Measurements from ENCODE around the gene LRRC4C. TPM values are rescaled to one million over a fixed set of nuclear protein-coding genes. Genes with fewer than 3 reads are reported as not detected.

Gene LRRC4C
- total RNA-seq, 2 donors from 2014 or later = 1.3 TPM; not detected in 1

DNA sequence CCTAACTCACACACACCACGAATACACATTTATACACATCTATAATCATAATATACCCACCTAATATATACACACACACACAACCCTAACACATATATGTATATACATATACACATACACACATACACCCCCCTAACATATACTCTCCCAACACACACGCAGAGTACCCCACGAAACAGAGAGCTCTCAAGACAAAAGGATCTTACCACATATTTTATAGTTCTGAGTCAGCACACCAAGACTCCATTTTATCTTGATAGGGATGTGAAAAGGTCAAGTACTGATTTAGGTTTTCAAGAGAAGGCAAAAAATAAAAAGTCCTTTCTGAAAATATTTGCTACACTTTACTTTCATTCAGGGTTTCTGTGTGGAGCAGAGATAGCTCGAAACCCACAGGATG, 1207.2 kb downstream of the LRRC4C start:
- TF ChIP-seq POLR2A (IDR thresholded peaks at IDR 0.05) = no peak
- TF ChIP-seq, protein P1, sequence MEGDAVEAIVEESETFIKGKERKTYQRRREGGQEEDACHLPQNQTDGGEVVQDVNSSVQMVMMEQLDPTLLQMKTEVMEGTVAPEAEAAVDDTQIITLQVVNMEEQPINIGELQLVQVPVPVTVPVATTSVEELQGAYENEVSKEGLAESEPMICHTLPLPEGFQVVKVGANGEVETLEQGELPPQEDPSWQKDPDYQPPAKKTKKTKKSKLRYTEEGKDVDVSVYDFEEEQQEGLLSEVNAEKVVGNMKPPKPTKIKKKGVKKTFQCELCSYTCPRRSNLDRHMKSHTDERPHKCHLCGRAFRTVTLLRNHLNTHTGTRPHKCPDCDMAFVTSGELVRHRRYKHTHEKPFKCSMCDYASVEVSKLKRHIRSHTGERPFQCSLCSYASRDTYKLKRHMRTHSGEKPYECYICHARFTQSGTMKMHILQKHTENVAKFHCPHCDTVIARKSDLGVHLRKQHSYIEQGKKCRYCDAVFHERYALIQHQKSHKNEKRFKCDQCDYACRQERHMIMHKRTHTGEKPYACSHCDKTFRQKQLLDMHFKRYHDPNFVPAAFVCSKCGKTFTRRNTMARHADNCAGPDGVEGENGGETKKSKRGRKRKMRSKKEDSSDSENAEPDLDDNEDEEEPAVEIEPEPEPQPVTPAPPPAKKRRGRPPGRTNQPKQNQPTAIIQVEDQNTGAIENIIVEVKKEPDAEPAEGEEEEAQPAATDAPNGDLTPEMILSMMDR (IDR thresholded peaks at IDR 0.05) = no peak
- 59 to 69% methylated on average over 4 of the region's 4 CpGs for WGBS, 2 donors
- no peak overlapping the region for H3K27ac ChIP-seq
- H3K9me3 ChIP-seq = no peaks in the 10 kb centered on the region
- H3K27me3 ChIP-seq = no peaks in the 10 kb centered on the region
- ATAC-seq (no peak), DNase-seq (no peak)
- H3K4me1 ChIP-seq = no peaks in the 10 kb centered on the region
- intact Hi-C loops (cut with DNase I) = no loop called here
- no peak overlapping the region for H3K4me3 ChIP-seq
- no peaks in the 10 kb centered on the region for H3K36me3 ChIP-seq (replicated peaks in 1 of 2; ENCODE audit: insufficient read depth in 1 of 2, low read depth in 2 of 2)

DNA sequence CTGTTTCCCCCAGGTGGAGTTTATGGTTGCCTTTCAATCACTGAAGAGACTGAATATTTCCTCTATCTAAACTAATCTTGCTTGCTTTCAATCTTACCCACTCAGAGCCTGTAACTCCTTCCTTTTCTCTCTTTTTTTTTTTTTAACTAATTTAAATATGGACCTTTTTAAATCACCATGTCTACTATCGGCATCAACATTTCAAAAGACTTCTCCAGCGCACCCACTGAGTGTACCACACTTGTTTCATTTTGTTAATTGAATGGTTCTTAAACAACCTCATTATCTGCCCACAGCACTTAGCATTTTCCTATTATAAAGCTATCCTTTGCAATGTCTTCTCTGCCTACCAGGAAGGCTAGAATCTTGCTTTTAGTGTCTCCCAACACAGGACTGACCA, 1212.5 kb downstream of the LRRC4C start:
- no peak overlapping the region for H3K27ac ChIP-seq
- H3K4me1 ChIP-seq = no peaks in the 10 kb centered on the region
- DNase-seq (no peak), ATAC-seq (no peak)
- H3K36me3 ChIP-seq (replicated peaks in 1 of 2; ENCODE audit: insufficient read depth in 1 of 2, low read depth in 2 of 2) = no peaks in the 10 kb centered on the region
- 13 to 24% methylated on average over 2 of the region's 2 CpGs for WGBS, 2 donors
- no peaks in the 10 kb centered on the region for H3K27me3 ChIP-seq
- no peak for TF ChIP-seq POLR2A (IDR thresholded peaks at IDR 0.05)
- TF ChIP-seq, protein P1 (IDR thresholded peaks at IDR 0.05) = no peak
- intact Hi-C loops (cut with DNase I) = no loop called here
- no peaks in the 10 kb centered on the region for H3K9me3 ChIP-seq
- no peak overlapping the region for H3K4me3 ChIP-seq

DNA sequence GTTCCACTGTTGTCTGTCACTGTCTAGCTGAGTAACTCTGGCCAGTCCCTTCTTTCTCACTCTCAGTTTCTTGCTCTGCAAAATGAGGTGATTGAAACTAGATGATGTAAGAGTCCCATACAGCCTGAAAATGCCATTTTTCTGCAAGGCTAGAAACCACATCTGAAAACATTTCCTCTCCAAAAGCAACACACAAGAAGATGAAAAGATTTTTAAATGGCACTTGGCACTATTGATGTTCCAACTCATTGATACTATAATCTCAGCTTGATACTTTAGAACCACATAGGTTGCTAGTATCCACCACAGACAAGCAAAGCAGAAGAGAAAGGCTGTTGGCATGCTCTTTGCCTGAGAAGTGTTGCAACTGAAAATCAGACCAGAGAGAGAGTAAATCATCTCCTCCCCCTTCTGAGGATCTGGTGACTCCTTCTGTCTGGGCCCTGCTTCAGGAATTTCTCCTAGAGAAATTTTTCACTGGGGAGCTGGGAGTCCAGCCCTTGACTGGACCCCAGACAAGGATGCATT, 1217.9 kb downstream of the LRRC4C start:
- H3K9me3 ChIP-seq = no peaks in the 10 kb centered on the region
- no peak overlapping the region for H3K27ac ChIP-seq
- no peaks in the 10 kb centered on the region for H3K27me3 ChIP-seq
- DNase-seq = peak in 1 of 4 donors; percentile 3
- no peak for ATAC-seq
- intact Hi-C loops (cut with DNase I) = no loop called here
- H3K4me1 ChIP-seq = no peaks in the 10 kb centered on the region
- TF ChIP-seq, protein P1 (IDR thresholded peaks at IDR 0.05) = no peak
- TF ChIP-seq POLR2A (IDR thresholded peaks at IDR 0.05) = no peak
- H3K36me3 ChIP-seq (replicated peaks in 1 of 2; ENCODE audit: insufficient read depth in 1 of 2, low read depth in 2 of 2) = no peaks in the 10 kb centered on the region
- no peak overlapping the region for H3K4me3 ChIP-seq

DNA sequence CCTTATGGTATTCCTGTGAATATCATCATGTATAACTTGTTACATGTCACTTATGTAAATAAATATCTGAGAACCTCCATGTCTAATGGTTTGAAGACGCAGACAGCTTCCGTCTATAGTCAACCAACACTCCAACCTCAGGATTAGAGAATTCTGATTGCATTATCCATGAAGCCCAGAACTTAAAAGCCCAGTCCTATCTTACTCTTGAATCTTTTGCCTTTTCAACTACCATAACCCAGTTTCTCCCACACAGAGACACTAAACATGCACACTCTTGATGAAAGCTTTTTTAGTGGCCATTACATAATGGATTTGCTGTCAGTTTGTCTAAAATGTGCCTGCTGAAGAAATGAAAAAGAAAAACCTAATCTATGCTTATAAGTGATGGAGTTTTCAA, 1219.2 kb downstream of the LRRC4C start:
- TF ChIP-seq, protein P1 (IDR thresholded peaks at IDR 0.05) = no peak
- TF ChIP-seq POLR2A (IDR thresholded peaks at IDR 0.05) = no peak
- Histone ChIP-seq H3K4me1 (no peaks in the 10 kb centered on the region), H3K27ac (no peak overlapping the region), H3K27me3 (no peaks in the 10 kb centered on the region), H3K36me3 (replicated peaks in 1 of 2; ENCODE audit: insufficient read depth in 1 of 2, low read depth in 2 of 2) (no peaks in the 10 kb centered on the region), H3K4me3 (no peak overlapping the region), H3K9me3 (no peaks in the 10 kb centered on the region)
- intact Hi-C loops (cut with DNase I) = no loop called here
- DNase-seq = no peak
- ATAC-seq = no peak
- WGBS, 2 donors = 76% methylated on average over 2 of the region's 2 CpGs

DNA sequence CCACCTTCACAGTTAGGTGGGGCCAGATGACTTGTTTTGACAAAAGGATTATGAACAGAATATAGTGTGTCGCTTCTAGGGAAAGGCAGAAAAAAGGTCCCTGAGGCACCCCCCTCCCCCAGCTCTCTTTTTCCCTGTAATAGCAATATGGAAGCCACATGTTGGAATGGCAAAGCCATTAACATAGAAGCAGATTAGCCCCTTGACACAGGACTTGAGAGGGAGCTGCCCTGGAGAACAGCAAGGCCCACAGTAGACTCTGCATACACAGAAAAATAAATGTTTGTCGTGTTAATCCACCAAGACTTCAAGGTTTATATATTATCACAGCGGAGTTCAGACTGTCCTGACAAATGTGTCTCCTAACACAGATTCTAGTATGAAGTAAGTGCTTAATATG, 1222.9 kb downstream of the LRRC4C start:
- H3K27me3 ChIP-seq = no peaks in the 10 kb centered on the region
- no peak overlapping the region for H3K4me3 ChIP-seq
- no peaks in the 10 kb centered on the region for H3K36me3 ChIP-seq (replicated peaks in 1 of 2; ENCODE audit: insufficient read depth in 1 of 2, low read depth in 2 of 2)
- no peaks in the 10 kb centered on the region for H3K4me1 ChIP-seq
- ATAC-seq (no peak), DNase-seq (no peak)
- intact Hi-C loops (cut with DNase I) = no loop called here
- no peak for TF ChIP-seq POLR2A (IDR thresholded peaks at IDR 0.05)
- TF ChIP-seq, protein P1 (IDR thresholded peaks at IDR 0.05) = no peak
- 67 to 69% methylated on average over 3 of the region's 3 CpGs for WGBS, 2 donors
- H3K9me3 ChIP-seq = no peaks in the 10 kb centered on the region
- H3K27ac ChIP-seq = no peak overlapping the region
